CD14-positive monocyte (primary cell): ENCODE measurements around the gene CDH4. TPM values are rescaled to one million over a fixed set of nuclear protein-coding genes. Genes with fewer than 3 reads are reported as not detected.

Experiments
- DNase-seq, 3 donors: peaks; one replicate each; pipeline ENCODE4 v3.0.0-alpha.2; 2011 to 2022
- H2AFZ ChIP-seq: 2 replicates; pipeline ENCODE4 v1.6.0; 2012; ENCODE audit warnings: mild to moderate bottlenecking, low read depth, low read length, inconsistent platforms; ENCODE audit not compliant: insufficient read depth, poor library complexity, severe bottlenecking
- H3K27ac ChIP-seq, 2 donors: 1 replicate in 1 of 2; 2 replicates in 1 of 2; pipeline ENCODE4 v1.5.1; 2012 to 2013; ENCODE audit warnings: low read length in 2 of 2, control low read depth in 1 of 2, inconsistent platforms in 1 of 2, low read depth in 1 of 2, mild to moderate bottlenecking in 1 of 2
- H3K27me3 ChIP-seq, 2 donors: one replicate each; pipeline versions ENCODE4 v1.6.0 to v1.6.1; 2011 to 2013; ENCODE audit warnings: low read length in 2 of 2; ENCODE audit not compliant: control insufficient read depth in 2 of 2, insufficient read depth in 2 of 2
- H3K36me3 ChIP-seq, 2 donors: replicated peaks in 1 of 2; 1 replicate in 1 of 2; 2 replicates in 1 of 2; pipeline versions ENCODE4 v1.5.1 to v1.6.1; 2012 to 2013; ENCODE audit warnings: low read length in 2 of 2, control low read depth in 1 of 2, inconsistent platforms in 1 of 2, mild to moderate bottlenecking in 1 of 2; ENCODE audit not compliant: insufficient read depth in 2 of 2, control insufficient read depth in 1 of 2
- H3K4me1 ChIP-seq, 2 donors: 1 replicate in 1 of 2; 2 replicates in 1 of 2; pipeline versions ENCODE4 v1.5.1 to v1.6.1; 2012 to 2013; ENCODE audit warnings: low read length in 2 of 2, control low read depth in 1 of 2, inconsistent platforms in 1 of 2, mild to moderate bottlenecking in 1 of 2, moderate library complexity in 1 of 2; ENCODE audit not compliant: insufficient read depth in 2 of 2, control insufficient read depth in 1 of 2
- H3K4me2 ChIP-seq: replicated peaks from 2 replicates; pipeline ENCODE3; 2012; ENCODE audit warnings: low read length, moderate library complexity, mild to moderate bottlenecking; ENCODE audit not compliant: poor library complexity, severe bottlenecking; ENCODE audit errors: extremely low read depth
- H3K4me3 ChIP-seq, 3 experiments: fragments of 200-600 bp in 1 of 3; sonication (generic) in 1 of 3; replicated peaks in 1 of 3; 1 replicate in 2 of 3; 2 replicates in 1 of 3; pipeline ENCODE4 v1.5.1; 2011 to 2013; ENCODE audit warnings: low read length in 3 of 3, mild to moderate bottlenecking in 3 of 3, control low read depth in 2 of 3, low read depth in 2 of 3, inconsistent platforms in 1 of 3, moderate library complexity in 1 of 3
- H3K79me2 ChIP-seq: 2 replicates; pipeline ENCODE4 v1.6.0; 2012; ENCODE audit warnings: mild to moderate bottlenecking, control low read depth, inconsistent platforms, low read length, moderate library complexity; ENCODE audit not compliant: insufficient read depth
- H3K9ac ChIP-seq: 2 replicates; pipeline ENCODE4 v1.6.0; 2017; ENCODE audit warnings: low read length, mild to moderate bottlenecking; ENCODE audit not compliant: insufficient read depth, poor library complexity, severe bottlenecking
- H3K9me3 ChIP-seq, 2 donors: replicated peaks in 1 of 2; 1 replicate in 1 of 2; 2 replicates in 1 of 2; pipeline versions ENCODE4 v1.5.1 to v1.6.1; 2012 to 2013; ENCODE audit warnings: low read length in 2 of 2, control low read depth in 1 of 2; ENCODE audit not compliant: control insufficient read depth in 1 of 2, insufficient read depth in 1 of 2
- H4K20me1 ChIP-seq: 2 replicates; pipeline ENCODE4 v1.6.0; 2012; ENCODE audit warnings: mild to moderate bottlenecking, low read length, control low read depth, moderate library complexity; ENCODE audit not compliant: insufficient read depth
- H3K27ac Mint-ChIP-seq, 7 donors: one replicate each; pipeline ENCODE4 v1.8.0; 2020; ENCODE audit warnings: mild to moderate bottlenecking in 7 of 7, mixed read lengths in 7 of 7, moderate library complexity in 6 of 7, inconsistent platforms in 2 of 7
- H3K27me3 Mint-ChIP-seq, 3 donors: one replicate each; pipeline ENCODE4 v1.8.0; 2021 to 2022; ENCODE audit warnings: low read depth in 3 of 3, mild to moderate bottlenecking in 3 of 3, mixed read lengths in 3 of 3, moderate library complexity in 3 of 3, inconsistent platforms in 1 of 3
- H3K36me3 Mint-ChIP-seq, 2 donors: one replicate each; pipeline ENCODE4 v1.8.0; 2020; ENCODE audit warnings: mixed read lengths in 2 of 2, inconsistent platforms in 1 of 2, mild to moderate bottlenecking in 1 of 2
- H3K4me1 Mint-ChIP-seq: one replicate; pipeline ENCODE4 v1.8.0; 2020; ENCODE audit warnings: mild to moderate bottlenecking, mixed read lengths
- H3K4me3 Mint-ChIP-seq, 2 donors: one replicate each; pipeline ENCODE4 v1.8.0; 2020; ENCODE audit warnings: mild to moderate bottlenecking in 2 of 2, mixed read lengths in 2 of 2, moderate library complexity in 1 of 2
- H3K9me3 Mint-ChIP-seq, 7 donors: one replicate each; pipeline ENCODE4 v1.8.0; 2020 to 2022; ENCODE audit warnings: mixed read lengths in 7 of 7, mild to moderate bottlenecking in 6 of 7, moderate library complexity in 6 of 7, inconsistent platforms in 2 of 7
- WGBS: methylation state at CpG from one replicate; pipeline ENCODE4 v1.1.5; 2013; ENCODE audit warnings: missing lambda C conversion rate; ENCODE audit not compliant: insufficient coverage; 5-methylcytosine and 5-hydroxymethylcytosine counted together
- intact Hi-C, 2 donors: fragments of 100-400 bp; cut with micrococcal nuclease; formaldehyde crosslinking; loops; one replicate each; pipeline versions ENCODE4 v1.15.0 to v1.15.1; 2023
- polyA plus RNA-seq, 3 donors: library from polyadenylated mRNA; depleted of rRNA in 1 of 3; unstranded in 2 of 3; stranded (reverse) in 1 of 3; fragments of 300-500 nt in 2 of 3; fragments of >200 nt in 1 of 3; fragmentation: Illumina TruSeq in 2 of 3; gene quantifications; 1 replicate in 2 of 3; 2 replicates in 1 of 3; pipeline ENCODE4 v1.2.3, GENCODE V29; 2012 to 2021
- TF ChIP-seq, protein P1 (sequence below): fragments of 200-600 bp; IDR thresholded peaks from one replicate; pipeline ENCODE4 v1.8.0; 2022; ENCODE audit warnings: antibody characterized with exemption, mild to moderate bottlenecking

CDH4 gene
- polyA plus RNA-seq, 3 donors = not detected

DNA sequence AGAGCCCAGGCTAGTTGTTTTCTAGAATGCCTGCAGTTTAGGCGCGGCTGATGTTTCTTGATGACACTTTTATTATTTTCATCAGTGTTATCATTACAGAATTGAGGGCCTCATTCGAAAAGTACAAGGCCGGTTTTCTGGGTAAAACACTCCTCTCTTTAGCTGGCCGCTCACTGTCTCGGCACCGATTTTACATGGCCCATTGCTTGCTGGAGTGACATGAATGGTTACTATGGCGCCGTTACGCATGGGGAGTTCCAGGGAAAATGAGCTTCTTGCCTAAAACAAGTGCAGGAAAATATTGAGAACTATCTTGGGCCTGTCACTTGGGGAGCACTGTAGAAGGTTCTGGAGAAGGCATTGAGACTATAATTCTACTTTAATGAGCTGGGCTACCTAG is 317.8 kb downstream of the CDH4 start:
- Histone ChIP-seq H3K36me3 (no peaks in the 10 kb centered on the region), H3K4me2 (no peak overlapping the region), H2AFZ (no peak overlapping the region), H3K27me3 (no peaks in the 10 kb centered on the region), H3K9ac (no peak overlapping the region), H4K20me1 (no peaks in the 10 kb centered on the region), H3K27ac (no peak overlapping the region), H3K9me3 (peaks cover under 1 to 95% of the 10 kb centered on the region in 2 donors), H3K4me1 (no peaks in the 10 kb centered on the region), H3K79me2 (no peaks in the 10 kb centered on the region), H3K4me3 (no peak overlapping the region)
- 85% methylated on average over 7 of the region's 10 CpGs for WGBS
- H3K4me1 Mint-ChIP-seq = no peaks in the 10 kb centered on the region
- TF ChIP-seq, protein P1, sequence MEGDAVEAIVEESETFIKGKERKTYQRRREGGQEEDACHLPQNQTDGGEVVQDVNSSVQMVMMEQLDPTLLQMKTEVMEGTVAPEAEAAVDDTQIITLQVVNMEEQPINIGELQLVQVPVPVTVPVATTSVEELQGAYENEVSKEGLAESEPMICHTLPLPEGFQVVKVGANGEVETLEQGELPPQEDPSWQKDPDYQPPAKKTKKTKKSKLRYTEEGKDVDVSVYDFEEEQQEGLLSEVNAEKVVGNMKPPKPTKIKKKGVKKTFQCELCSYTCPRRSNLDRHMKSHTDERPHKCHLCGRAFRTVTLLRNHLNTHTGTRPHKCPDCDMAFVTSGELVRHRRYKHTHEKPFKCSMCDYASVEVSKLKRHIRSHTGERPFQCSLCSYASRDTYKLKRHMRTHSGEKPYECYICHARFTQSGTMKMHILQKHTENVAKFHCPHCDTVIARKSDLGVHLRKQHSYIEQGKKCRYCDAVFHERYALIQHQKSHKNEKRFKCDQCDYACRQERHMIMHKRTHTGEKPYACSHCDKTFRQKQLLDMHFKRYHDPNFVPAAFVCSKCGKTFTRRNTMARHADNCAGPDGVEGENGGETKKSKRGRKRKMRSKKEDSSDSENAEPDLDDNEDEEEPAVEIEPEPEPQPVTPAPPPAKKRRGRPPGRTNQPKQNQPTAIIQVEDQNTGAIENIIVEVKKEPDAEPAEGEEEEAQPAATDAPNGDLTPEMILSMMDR = no peak
- no peak overlapping the region for H3K27ac Mint-ChIP-seq
- no peak overlapping the region for H3K4me3 Mint-ChIP-seq
- no peaks in the 10 kb centered on the region for H3K27me3 Mint-ChIP-seq
- no peak for DNase-seq
- peaks cover 2 to 59% (median 46%) of the 10 kb centered on the region in 7 donors for H3K9me3 Mint-ChIP-seq
- H3K36me3 Mint-ChIP-seq = no peaks in the 10 kb centered on the region
- intact Hi-C loops = no loop called here

DNA sequence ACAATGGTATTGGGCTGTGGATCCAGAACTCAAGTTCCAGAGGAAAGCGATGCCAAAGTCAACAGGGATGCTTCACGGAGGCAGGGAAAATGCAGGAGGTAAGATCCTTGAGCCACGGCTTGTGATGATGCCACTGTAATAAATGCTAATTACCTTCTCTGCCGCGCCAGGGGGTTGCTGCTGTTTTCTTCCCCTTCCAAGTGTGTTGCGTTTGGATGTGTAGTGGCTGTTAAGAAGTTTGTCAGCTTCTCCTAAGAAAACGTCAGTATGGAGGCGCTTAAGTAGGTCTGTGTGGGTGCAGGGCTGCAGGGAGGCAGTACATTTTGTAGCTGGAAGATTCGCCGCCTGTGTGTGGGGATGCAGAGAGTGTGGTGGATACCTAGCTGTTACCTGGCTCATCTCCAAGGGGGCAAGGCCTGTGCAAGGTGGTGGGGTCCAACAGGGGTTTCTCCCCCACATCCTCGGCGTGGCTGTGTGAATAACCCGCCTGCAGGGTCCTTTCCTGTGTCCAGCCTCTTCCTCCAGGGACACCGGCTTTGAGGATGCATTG is 318.7 kb downstream of the CDH4 start:
- H3K27me3 ChIP-seq = no peaks in the 10 kb centered on the region
- H3K4me1 Mint-ChIP-seq = no peaks in the 10 kb centered on the region
- no peaks in the 10 kb centered on the region for H3K36me3 Mint-ChIP-seq
- H3K27me3 Mint-ChIP-seq = no peaks in the 10 kb centered on the region
- no peak overlapping the region for H3K27ac ChIP-seq
- no peak overlapping the region for H3K4me3 ChIP-seq
- H3K9ac ChIP-seq = no peak overlapping the region
- H3K79me2 ChIP-seq = no peaks in the 10 kb centered on the region
- H3K9me3 Mint-ChIP-seq = peaks cover 2 to 61% (median 46%) of the 10 kb centered on the region in 7 donors
- H3K4me1 ChIP-seq = no peaks in the 10 kb centered on the region
- H3K4me3 Mint-ChIP-seq = no peak overlapping the region
- no peaks in the 10 kb centered on the region for H4K20me1 ChIP-seq
- H3K9me3 ChIP-seq = peaks cover 4 to 95% of the 10 kb centered on the region in 2 donors
- 90% methylated on average over 10 of the region's 14 CpGs for WGBS
- no peak overlapping the region for H3K27ac Mint-ChIP-seq
- H2AFZ ChIP-seq = no peak overlapping the region
- DNase-seq = no peak
- intact Hi-C loops = no loop called here
- TF ChIP-seq, protein P1 = no peak
- H3K4me2 ChIP-seq = no peak overlapping the region
- no peaks in the 10 kb centered on the region for H3K36me3 ChIP-seq
